Astrocyte of the cerebellum (primary cell): ENCODE results near the gene ADGRF4.

Source experiments
- DNase-seq: peaks from one replicate; pipeline ENCODE4 v3.0.0-alpha.2; 2011; ENCODE audit warnings: low read depth
- H3K4me3 ChIP-seq: 2 replicates; pipeline ENCODE4 v1.5.1; 2011; ENCODE audit warnings: mild to moderate bottlenecking, low read depth, low read length, moderate library complexity
- in situ Hi-C: cut with HindIII; loops from 2 replicates; pipeline ENCODE4 v1.10.0; 2017; ENCODE audit warnings: low sequenced_read_pairs
- TF ChIP-seq, protein P1 (sequence below): IDR thresholded peaks from 2 replicates; pipeline ENCODE4 v1.5.1; 2012; ENCODE audit warnings: low read length, low read depth, moderate library complexity, mild to moderate bottlenecking; ENCODE audit errors: missing control alignments

The ADGRF4 gene

DNA sequence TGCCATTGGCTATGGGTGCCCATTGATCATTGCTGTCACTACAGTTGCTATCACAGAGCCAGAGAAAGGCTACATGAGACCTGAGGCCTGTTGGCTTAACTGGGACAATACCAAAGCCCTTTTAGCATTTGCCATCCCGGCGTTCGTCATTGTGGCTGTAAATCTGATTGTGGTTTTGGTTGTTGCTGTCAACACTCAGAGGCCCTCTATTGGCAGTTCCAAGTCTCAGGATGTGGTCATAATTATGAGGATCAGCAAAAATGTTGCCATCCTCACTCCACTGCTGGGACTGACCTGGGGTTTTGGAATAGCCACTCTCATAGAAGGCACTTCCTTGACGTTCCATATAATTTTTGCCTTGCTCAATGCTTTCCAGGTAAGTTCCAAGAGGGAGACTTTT lies 16.4 kb downstream of the ADGRF4 start:
- TF ChIP-seq, protein P1, sequence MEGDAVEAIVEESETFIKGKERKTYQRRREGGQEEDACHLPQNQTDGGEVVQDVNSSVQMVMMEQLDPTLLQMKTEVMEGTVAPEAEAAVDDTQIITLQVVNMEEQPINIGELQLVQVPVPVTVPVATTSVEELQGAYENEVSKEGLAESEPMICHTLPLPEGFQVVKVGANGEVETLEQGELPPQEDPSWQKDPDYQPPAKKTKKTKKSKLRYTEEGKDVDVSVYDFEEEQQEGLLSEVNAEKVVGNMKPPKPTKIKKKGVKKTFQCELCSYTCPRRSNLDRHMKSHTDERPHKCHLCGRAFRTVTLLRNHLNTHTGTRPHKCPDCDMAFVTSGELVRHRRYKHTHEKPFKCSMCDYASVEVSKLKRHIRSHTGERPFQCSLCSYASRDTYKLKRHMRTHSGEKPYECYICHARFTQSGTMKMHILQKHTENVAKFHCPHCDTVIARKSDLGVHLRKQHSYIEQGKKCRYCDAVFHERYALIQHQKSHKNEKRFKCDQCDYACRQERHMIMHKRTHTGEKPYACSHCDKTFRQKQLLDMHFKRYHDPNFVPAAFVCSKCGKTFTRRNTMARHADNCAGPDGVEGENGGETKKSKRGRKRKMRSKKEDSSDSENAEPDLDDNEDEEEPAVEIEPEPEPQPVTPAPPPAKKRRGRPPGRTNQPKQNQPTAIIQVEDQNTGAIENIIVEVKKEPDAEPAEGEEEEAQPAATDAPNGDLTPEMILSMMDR: no peak
- DNase-seq: no peak
- in situ Hi-C loops: no loop called here
- no peak overlapping the region for H3K4me3 ChIP-seq

DNA sequence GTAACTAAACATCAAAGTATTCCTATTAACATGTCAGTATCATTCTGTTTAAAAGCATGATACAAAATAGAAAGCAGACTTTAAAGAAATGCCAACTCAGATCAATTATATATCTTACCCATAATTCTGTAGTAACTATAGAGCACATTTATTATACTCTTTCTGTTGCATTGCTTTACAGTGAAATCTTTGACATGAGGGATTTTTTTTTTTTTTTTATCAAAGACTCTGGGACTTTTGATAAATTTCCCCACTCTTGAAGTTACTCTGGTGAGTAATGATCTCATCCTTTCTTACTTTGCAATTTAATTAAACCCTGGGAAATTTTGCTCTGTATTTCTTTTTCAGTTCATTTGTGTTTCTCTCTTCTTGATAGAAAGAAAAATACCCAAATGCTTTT lies 17.4 kb downstream of the ADGRF4 start:
- TF ChIP-seq, protein P1: no peak
- no peak for DNase-seq
- in situ Hi-C loops: no loop called here
- H3K4me3 ChIP-seq: no peak overlapping the region

DNA sequence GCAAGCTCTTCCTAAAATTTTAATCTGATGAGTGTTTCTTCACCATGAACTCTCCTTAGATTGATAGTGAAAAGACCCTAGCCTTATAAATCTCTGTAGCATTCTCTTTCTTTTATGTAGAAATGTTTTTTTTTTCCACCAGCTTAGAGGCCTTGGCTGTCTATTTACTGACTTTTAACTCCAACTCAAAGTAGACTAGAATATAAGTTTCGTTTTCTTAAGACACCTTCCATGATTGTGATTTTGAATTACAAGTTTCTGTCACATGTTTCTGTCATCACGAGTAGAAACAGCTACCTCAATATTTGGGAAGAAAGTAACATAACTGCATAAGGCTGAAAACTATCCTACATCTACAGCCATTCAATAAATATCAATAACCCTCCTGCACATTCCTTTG lies 17.8 kb downstream of the ADGRF4 start:
- TF ChIP-seq, protein P1: no peak
- in situ Hi-C loops: no loop called here
- H3K4me3 ChIP-seq: no peak overlapping the region
- no peak for DNase-seq

DNA sequence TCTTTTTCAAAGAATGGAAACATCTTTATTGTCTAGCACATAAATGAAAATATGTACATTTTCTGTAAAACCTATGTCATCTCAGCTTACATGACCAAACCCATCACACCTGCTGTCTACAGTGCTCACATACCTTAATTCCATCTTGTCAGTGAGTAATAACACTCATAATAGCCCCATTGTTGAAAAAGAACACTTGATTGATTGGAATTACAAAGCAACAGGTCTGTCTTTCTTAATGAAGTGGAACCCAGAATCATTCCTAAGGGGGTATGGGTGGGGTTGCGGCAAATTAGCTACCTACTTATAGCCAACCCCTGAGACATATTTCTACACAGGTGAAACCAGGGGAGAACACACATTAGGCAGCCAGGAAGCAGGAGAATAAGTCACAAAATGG lies 20.2 kb downstream of the ADGRF4 start:
- TF ChIP-seq, protein P1: no peak
- in situ Hi-C loops: no loop called here
- no peak overlapping the region for H3K4me3 ChIP-seq
- no peak for DNase-seq

DNA sequence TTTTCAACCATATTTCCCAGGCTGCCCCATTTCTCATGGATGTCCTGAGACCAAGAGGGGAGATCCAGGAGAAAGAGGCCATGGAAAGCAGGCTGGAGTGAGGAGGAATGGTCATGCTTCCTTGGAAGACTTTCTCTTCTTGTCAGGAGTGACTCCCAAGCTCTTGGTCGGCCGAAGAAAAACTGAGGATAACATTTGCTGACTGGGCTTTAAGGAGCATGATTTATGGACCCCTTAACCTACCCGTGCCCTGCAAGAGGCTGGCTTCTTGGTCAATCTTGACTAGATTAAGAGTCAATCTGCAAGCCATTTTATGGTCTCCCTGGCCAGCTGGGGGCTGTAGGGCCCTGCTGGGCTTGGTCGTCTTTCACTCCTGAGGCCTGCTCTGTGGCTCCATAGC lies 22.8 kb downstream of the ADGRF4 start:
- H3K4me3 ChIP-seq: no peak overlapping the region
- in situ Hi-C loops: loop anchor here (5.0 kb wide), 1 partner anchor 41 kb away; no protein-coding TSS in a partner anchor
- TF ChIP-seq, protein P1: no peak
- no peak for DNase-seq

DNA sequence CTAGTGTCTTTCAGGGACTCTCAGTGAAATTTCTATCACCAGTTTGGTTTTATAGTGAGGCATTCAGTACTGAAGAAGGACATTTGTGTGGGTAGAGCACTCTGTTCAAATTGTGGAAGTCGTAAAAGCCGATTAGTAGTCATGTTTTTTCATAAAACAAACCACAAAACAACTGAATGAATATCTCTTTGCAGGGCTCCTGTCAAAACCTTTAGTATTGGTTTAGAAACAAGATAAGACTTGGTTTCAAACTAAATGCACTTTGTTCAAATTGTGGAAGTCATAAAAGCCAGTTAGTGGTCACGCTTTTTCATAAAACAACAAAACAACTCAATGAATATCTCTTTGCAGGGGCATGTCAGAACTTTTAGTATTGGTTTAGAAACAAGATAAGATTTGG lies 23.8 kb downstream of the ADGRF4 start:
- in situ Hi-C loops: loop anchor here (5.0 kb wide), 1 partner anchor 40 kb away; no protein-coding TSS in a partner anchor
- TF ChIP-seq, protein P1: no peak
- no peak overlapping the region for H3K4me3 ChIP-seq
- no peak for DNase-seq

DNA sequence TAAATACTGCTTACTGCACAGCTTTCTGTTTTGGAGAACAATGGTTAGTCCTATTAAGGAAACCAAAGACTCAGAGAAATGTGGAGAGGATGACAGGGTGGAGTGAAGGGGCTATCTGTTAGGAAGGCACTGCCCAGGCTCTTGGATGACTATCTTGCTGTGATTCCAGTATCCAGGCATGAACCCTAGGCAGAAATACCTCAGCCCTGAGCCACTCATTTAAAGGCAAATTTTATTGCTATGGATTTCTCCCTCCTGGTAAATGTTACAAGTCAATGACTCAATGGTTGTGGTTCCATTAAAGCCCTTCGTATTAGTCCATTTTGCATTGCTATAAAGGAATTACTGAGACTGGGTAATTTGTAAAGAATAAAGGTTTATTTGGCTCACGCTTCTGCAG lies 25.9 kb downstream of the ADGRF4 start:
- no peak overlapping the region for H3K4me3 ChIP-seq
- DNase-seq: no peak
- in situ Hi-C loops: loop anchor here (5.0 kb wide), 1 partner anchor 38 kb away; no protein-coding TSS in a partner anchor
- TF ChIP-seq, protein P1: no peak
